Adipose tissue (tissue), 3 donors: ENCODE results near the gene PELI2. TPM values are rescaled to one million over a fixed set of nuclear protein-coding genes. Genes with fewer than 3 reads are reported as not detected.

Experiments used
- H3K27ac ChIP-seq: one replicate; pipeline ENCODE4 v1.5.1; 2013; ENCODE audit warnings: low read depth, low read length
- WGBS, 3 donors: extraction: QIAGEN DNeasy Blood & Tissue Kit; methylation state at CpG; one replicate each; pipeline ENCODE4 v1.1.7; 2013; 5-methylcytosine and 5-hydroxymethylcytosine counted together
- polyA plus RNA-seq, 3 donors: library from polyadenylated mRNA; stranded (reverse); fragments of 200-250 nt; gene quantifications; one replicate each; pipeline ENCODE4 v1.2.3, GENCODE V29; 2013
- donor health status: healthy with polysubstance abuse.
- donor health status: Bipolar disorder and iron deficiency.
- donor health status: healthy.

PELI2 gene
- polyA plus RNA-seq, 3 donors = 3.3 to 10.0 (median 4.9) TPM

GRCh38 chr14:56339855-56340701 lies 221.9 kb downstream of the PELI2 start:
- WGBS, 3 donors = 28 to 58% (median 35%) methylated on average over 9 of the region's 9 CpGs
- H3K27ac ChIP-seq = no peak overlapping the region

DNA sequence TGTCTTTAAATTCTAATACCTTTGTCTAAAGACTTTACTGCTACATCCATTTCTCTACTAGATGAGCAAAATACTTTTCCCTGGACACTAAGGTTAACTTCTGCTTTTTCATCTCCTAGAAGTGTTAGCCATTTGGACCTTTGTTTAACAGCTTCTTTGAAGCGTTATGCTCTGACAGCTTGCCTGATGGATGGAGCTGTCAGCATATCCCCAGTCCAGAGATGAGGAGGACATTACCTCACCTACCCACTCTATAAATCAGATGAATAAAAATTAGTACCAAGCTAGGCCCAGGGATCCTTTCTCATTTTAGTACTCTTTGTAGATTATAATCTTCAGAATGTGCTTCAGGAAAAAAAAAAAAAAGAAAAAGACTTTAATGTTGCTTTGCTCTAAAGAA lies 222.7 kb downstream of the PELI2 start:
- H3K27ac ChIP-seq = no peak overlapping the region
- WGBS, 3 donors = 75 to 88% (median 78%) methylated on average over 1 of the region's 1 CpG

DNA sequence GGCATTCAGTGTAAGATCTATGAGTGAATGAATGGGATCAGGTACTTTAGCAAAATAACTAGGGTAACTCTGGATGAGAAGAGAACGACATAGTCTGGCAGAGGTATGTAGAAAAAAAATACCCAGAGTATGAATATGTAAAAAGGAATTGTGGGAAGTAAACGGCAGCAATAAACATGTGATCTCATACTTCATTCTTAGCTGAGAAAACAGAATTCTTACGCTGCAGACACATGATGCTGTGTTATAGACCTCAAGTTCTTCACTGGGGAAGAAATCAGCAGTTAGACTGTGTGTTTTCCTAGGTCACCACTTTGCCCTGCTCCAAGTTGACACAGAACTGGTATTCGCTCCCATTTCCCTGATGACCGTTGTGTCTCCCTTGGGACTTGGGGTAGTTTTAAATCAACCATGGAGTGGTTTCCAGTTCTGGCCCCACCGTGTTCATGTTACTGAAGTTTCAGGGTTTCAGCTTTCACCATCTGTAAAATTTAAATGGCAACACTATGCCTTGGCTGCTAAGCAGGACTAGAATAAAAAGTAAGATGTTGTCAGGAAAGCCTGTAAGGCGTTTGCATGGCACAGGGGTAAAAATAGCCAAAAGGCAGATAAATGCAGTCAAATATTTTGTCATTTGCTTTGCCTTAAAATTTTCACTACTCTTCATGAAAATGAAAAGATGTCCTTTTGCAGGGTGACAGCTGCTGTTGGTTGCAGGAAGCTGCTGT lies 223.7 kb downstream of the PELI2 start:
- no peak overlapping the region for H3K27ac ChIP-seq
- WGBS, 3 donors = 33 to 74% (median 34%) methylated on average over 7 of the region's 7 CpGs

- WGBS, 3 donors = 23 to 68% (median 32%) methylated on average over 5 of the region's 5 CpGs
- H3K27ac ChIP-seq = no peak overlapping the region
These were observed 224.3 kb downstream of the PELI2 start for GRCh38 chr14:56342494-56342942.

GRCh38 chr14:56349960-56350359 lies 231.7 kb downstream of the PELI2 start:
- H3K27ac ChIP-seq = no peak overlapping the region
- 58 to 62% (median 61%) methylated on average over 1 of the region's 1 CpG for WGBS, 3 donors
